Gastrocnemius medialis (tissue), 4 donors: ENCODE results near the gene PDXK.

Experiments used
- CTCF ChIP-seq, 5 experiments: fragments of 450-650 bp in 3 of 5; fragments of 200-600 bp in 2 of 5; sonication (generic) in 2 of 5; IDR thresholded peaks in 4 of 5; conservative IDR thresholded peaks in 1 of 5; 1 replicate in 4 of 5; 2 replicates in 1 of 5; pipeline ENCODE4 v1.5.1; 2016 to 2019; ENCODE audit warnings: antibody characterized with exemption in 5 of 5, mild to moderate bottlenecking in 3 of 5, moderate library complexity in 3 of 5
- POLR2A ChIP-seq, 2 donors: fragments of 450-650 bp; IDR thresholded peaks; one replicate each; pipeline ENCODE4 v1.6.1; 2017; ENCODE audit warnings: antibody characterized with exemption in 2 of 2, mild to moderate bottlenecking in 2 of 2, moderate library complexity in 2 of 2

- TF ChIP-seq CTCF (IDR thresholded peaks at IDR 0.05 in 4 of 5, conservative IDR thresholded peaks at IDR 0.05 in 1 of 5) (no peak), POLR2A (IDR thresholded peaks at IDR 0.05) (no peak)
These were observed 27.0 kb downstream of the PDXK start for GRCh38 chr21:43745772-43746517.
